Endometrial microvascular endothelial cells (primary cell): ENCODE results near the gene NEURL3. TPM values are rescaled to one million over a fixed set of nuclear protein-coding genes. Genes with fewer than 3 reads are reported as not detected.
"Not testable (repeated sequence)": the region's sequence is repeated elsewhere in the genome, so short reads cannot be mapped to it uniquely, and the experiment has no call there.

Experiments
- in situ Hi-C: cut with HindIII; loops from 2 replicates; pipeline ENCODE4 v1.10.0; 2017; ENCODE audit warnings: low sequenced_read_pairs, low pct_unique_long_range_greater_than_20kb; ENCODE audit errors: inconsistent ontology term
- total RNA-seq: library from RNA; depleted of rRNA; stranded (reverse); fragments of >200 nt; gene quantifications from one replicate; pipeline ENCODE4 v1.2.3, GENCODE V29; 2015; ENCODE audit errors: inconsistent ontology term

NEURL3 gene
- not detected for total RNA-seq

- in situ Hi-C loops: no loop called here
These were observed at the start of gene NEURL3 for GRCh38 chr2:96505231-96505889. TSS of gene NEURL3 (minus strand) at chr2:96505357. CDS start at chr2:96505286, 71 bp downstream.

DNA sequence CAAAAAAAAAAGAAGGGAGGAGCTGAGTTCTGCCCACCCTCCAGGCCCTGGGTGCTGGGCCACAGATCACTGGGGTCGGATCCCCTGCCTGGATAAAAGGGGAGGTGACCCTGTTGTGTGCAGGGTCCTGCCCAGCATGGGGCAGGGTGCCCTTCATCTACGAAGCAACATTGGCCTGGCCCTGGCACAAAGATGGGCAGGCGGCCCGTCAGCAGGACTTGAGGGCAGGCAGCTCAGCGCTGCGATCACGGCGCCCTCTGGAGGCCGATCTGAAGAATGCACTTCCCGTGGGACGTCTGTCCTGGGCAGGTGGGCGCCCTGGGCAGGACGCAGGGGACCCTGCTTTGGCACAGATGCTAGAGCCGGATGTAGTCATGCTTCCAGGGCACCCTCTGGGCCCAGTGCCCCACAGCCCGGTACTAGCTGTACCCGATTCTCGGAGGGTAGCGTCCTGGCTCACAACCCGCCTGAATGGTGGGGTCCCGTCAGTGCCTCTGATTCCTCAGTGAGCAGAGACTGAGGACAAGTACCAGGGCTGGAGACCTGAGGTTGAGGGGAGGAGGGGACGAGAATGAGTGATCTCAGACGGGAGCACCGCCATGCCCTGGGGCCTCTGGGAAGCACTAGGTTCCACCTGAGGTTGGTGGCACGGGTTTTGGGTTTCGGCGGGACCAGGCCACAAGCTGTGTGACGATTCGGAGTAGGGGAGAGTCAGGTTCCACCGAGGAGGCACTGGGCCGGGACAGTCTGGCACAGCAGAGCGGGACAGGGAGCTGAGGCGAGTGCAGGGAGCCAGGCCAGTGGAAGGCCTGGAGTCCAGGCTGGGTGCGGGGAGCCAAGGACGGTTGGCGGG lies 49.4 kb upstream of the NEURL3 start:
- in situ Hi-C loops: no loop called here

GRCh38 chr2:96553957-96554292 lies 48.8 kb upstream of the NEURL3 start:
- in situ Hi-C loops: not testable (repeated sequence)

GRCh38 chr2:96553176-96553956 lies 48.2 kb upstream of the NEURL3 start:
- in situ Hi-C loops: no loop called here

DNA sequence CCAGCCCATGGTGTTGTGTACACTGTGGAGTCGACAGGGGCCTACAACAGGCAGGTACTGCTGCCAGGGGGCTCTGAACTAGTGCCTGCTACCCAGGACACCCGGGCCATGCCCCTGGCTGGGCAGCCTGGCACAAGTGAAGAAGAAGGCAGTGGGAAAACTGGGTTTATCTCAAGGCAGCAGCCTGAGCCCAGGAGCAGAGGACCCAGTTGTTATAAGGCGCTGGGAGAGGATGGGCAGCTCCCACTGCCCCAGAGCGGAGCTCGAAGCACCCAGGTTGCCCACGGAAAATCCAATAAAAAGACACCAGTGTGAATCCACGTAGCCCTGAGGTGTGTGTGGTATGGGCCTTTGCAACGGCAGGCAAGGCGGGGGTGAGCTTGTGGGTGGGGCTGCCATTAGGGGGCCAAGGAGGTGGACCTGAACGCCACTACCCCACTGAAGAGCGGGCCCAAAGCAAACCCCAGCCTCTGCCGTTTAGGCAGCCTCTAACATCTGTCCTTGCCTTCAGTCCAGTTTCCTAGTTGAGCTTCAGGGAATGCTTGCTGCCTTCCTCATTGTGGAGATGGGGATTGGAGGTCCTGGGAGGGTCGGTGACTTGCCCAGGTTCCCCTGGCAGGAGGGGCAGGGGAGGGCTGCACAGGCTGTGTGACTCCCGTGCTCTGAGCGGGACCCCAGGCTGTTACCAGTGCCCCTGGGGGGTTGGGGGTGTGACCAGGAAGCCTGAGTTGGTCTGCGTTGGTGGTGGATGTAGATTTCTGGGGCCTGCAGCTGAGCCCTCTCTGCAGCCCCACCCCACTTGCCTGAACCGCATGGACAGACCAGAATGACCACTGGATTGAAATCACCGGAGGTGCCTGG lies 47.4 kb upstream of the NEURL3 start:
- in situ Hi-C loops: no loop called here

GRCh38 chr2:96551605-96552314 lies 46.6 kb upstream of the NEURL3 start:
- in situ Hi-C loops: no loop called here

- in situ Hi-C loops: no loop called here
These were observed 45.8 kb upstream of the NEURL3 start for GRCh38 chr2:96550787-96551604.

DNA sequence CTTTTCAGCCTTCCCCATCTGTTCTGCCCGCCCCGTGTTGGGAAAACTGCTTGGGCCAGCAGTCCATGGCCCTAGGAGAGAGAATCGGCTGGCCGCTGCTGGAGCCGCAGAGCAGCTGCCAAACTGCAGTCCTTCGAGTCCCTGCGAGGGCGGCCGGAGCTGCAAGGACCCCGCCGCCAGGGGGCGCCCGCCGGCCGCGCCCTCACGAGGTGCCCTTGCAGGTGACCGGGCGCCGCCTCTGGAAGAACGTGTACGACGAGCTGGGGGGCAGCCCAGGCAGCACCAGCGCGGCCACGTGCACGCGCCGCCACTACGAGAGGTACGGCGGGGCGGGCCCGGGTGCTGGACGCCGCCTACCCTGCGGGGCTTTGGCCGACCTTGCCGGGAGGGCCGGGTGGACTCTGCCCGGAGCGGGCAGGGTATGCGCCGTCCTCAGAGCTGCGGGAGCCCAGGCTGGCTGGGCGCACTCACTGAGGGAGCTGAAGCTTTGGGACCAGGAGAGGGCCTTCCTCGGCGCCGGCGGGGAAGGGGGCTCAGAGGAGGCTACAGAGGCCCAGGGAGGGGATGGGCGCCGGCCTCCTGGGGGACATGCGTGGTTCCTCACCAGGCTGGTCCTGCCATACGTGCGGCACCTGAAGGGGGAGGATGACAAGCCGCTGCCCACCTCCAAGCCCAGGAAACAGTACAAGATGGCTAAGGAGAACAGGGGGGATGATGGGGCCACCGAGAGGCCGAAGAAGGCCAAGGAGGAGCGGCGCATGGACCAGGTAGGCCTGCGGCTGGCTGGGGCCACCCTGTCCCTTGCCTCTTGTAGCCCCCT lies 45.0 kb upstream of the NEURL3 start:
- in situ Hi-C loops: no loop called here

DNA sequence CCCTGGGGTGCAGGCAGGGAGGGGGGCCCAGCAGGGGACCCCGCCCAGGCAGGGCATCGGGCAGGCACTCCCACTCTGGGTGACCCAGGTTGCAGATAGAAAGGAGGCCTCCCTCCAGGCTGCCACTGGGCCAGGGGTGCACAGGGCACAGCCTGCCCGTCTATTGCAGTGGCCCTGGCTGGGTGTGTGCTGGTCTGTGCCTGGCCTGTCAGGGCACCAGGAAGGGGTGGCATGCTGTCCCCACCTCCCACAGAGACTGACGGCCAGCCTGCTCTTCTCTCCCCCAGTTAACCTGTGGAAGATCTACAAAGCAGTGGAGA lies 44.3 kb upstream of the NEURL3 start:
- in situ Hi-C loops: no loop called here

DNA sequence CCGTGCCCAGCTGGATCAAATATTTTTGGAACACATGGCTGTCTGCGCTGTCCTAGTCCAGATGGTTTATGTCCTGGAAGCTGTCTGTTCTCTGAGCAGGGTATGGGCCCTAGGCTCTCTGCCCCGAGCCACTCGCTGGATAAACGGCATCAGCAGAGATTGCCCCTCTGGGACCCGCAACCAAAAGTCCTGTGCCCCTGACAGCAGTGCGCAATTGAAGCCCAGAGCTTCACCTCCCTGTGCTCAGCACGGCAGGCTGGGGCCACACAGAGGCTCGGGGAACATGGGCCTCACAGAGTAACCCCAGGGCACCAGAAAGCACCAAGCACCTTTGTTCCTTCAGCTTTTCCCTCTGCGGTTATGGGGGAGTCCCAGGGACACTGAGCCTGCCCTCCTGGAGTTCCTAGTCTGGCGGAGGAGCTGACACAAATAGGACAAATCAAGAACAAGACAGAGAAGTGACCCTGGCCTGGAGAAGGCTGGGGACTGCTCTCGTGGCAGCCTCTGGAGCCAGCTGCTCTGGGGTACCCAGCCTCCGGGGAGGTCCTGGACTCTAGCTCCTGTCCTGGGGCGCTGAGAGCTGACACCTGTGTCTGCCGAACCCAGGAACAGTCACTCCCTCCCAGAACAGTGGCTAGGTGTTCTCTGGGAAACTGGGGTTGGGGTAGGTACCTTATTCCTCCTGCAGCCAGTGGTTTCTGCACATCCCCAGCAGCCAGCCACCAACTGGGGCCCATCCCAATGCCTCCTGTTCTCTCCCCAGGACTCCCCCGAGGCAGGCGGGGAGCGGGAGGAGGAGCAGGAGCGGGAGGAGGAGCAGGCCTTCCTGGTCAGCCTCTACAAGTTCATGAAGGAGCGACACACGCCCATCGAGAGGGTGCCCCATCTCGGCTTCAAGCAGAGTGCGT lies 43.7 kb upstream of the NEURL3 start:
- in situ Hi-C loops: no loop called here

- in situ Hi-C loops: no loop called here
These were observed 42.6 kb upstream of the NEURL3 start for GRCh38 chr2:96547731-96548171.

DNA sequence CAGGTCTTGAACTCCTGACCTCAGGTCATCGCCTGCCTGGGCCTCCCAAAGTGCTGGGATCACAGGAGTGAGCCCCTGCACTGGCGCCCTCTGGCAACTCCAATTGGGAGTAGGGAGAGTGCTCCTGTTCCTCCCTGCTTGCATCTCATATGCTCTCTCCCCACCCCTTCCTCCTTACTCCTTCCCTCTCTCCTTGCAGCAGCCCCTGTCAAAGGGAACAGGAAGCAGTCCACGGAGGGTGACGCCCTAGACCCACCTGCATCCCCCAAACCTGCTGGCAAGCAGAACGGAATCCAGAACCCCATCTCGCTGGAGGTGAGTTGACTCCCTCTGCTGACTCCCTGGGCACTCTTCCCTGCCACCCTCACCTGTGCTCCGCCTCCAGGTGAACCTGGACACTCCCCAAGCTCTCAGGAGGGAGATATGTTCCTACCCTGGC lies 42.1 kb upstream of the NEURL3 start:
- in situ Hi-C loops: no loop called here

DNA sequence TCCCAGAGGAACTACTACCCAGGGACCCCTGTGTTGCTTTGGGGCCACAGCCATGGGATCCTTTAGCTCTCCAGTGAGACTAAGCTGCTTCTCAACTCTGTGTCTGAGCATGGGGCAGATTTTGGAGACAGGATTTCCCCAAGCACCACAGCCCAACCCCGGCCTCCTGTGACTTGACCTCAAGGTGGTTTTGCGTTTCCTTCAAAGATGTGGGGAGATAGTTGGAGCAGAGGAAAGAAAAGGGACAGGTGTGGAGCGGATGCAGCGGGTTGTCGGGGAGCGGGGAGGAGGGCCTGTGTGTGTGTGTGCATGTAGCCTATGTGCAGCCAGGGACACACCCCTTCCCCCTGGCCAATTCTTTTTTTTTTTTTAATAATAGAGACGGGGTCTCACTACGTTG lies 41.6 kb upstream of the NEURL3 start:
- in situ Hi-C loops: no loop called here

GRCh38 chr2:96546321-96546720 lies 41.2 kb upstream of the NEURL3 start:
- in situ Hi-C loops: no loop called here

- in situ Hi-C loops: no loop called here
These were observed 37.3 kb upstream of the NEURL3 start for GRCh38 chr2:96542357-96542977.
